ENCODE data around the gene WDR5. TPM values are rescaled to one million over a fixed set of nuclear protein-coding genes. Genes with fewer than 3 reads are reported as not detected.

The WDR5 gene
- total and polyA plus RNA-seq, 2 experiments from 2014 or later: 37.0 to 56.6 TPM

- H3K9me2 ChIP-seq (ENCODE audit: insufficient read depth): no peaks in the 10 kb centered on the region
- H3F3A ChIP-seq (replicated peaks; ENCODE audit: low read depth): no peaks in the 10 kb centered on the region
- TF ChIP-seq CREB1 (CRISPR knock-in tag; IDR thresholded peaks at IDR 0.05; ENCODE audit: low read depth) (no peak), NANOG (IDR thresholded peaks at IDR 0.05; ENCODE audit: borderline replicate concordance) (no peak), ZNF114 (CRISPR knock-in tag; IDR thresholded peaks at IDR 0.05) (no peak), STAT1 (IDR thresholded peaks at IDR 0.05; ENCODE audit: unreplicated experiment) (no peak), ZNF462 (CRISPR knock-in tag; IDR thresholded peaks at IDR 0.05) (no peak), EZH2phosphoT487 (IDR thresholded peaks at IDR 0.05; ENCODE audit: unreplicated experiment) (no peak), EZH2 (IDR thresholded peaks at IDR 0.05; ENCODE audit: low read depth, unreplicated experiment) (no peak), JUNB (IDR thresholded peaks at IDR 0.05; ENCODE audit: unreplicated experiment) (no peak), REST (IDR thresholded peaks at IDR 0.05; ENCODE audit: unreplicated experiment) (no peak), ZNF331 (CRISPR knock-in tag; IDR thresholded peaks at IDR 0.05; ENCODE audit: low read depth) (no peak), ETS1 (IDR thresholded peaks at IDR 0.05) (no peak), POLR2AphosphoS5 (IDR thresholded peaks at IDR 0.05; ENCODE audit: low read depth) (no peak), CTCF (conservative IDR thresholded peaks at IDR 0.05; ENCODE audit: low read depth in 2 of 2) (no peak)
- H3K27ac ChIP-seq (ENCODE audit: low read depth): no peak overlapping the region
- Mint-ChIP-seq H3K4me3 (no peak overlapping the region), H3K4me1 (peaks cover 21% of the 10 kb centered on the region), H3K27ac (no peak overlapping the region), H3K36me3 (ENCODE audit: low read depth) (no peaks in the 10 kb centered on the region), H3K27me3 (ENCODE audit: insufficient read depth, low read depth, poor library complexity) (peaks cover 13% of the 10 kb centered on the region), H3K9me3 (no peaks in the 10 kb centered on the region)
- H3K4me2 ChIP-seq: no peak overlapping the region
- ATAC-seq: no peak
- no peaks in the 10 kb centered on the region for H3K27me3 ChIP-seq (ENCODE audit: insufficient read depth)
- H2AFZ ChIP-seq: no peak overlapping the region
- no peaks in the 10 kb centered on the region for H3K79me2 ChIP-seq (replicated peaks; ENCODE audit: insufficient read depth)
- no peaks in the 10 kb centered on the region for H4K20me1 ChIP-seq (replicated peaks; ENCODE audit: insufficient read depth)
- no peaks in the 10 kb centered on the region for H3K36me3 ChIP-seq (ENCODE audit: insufficient read depth)
- no peak for DNase-seq (ENCODE audit: low spot score)
- peaks cover 15% of the 10 kb centered on the region for H3K4me1 ChIP-seq (ENCODE audit: insufficient read depth)
- H3K4me3 ChIP-seq: no peak overlapping the region
Measured at GRCh38 chr9:134127616-134128015, 8.3 kb upstream of the WDR5 start.
